GM12874 (cell line): ENCODE data around the gene LDHB.

Experiments
- CTCF ChIP-seq: IDR thresholded peaks from 2 replicates; pipeline ENCODE4 v1.5.1; 2011; ENCODE audit warnings: low read depth, mild to moderate bottlenecking, control low read depth, low read length, moderate library complexity; ENCODE audit not compliant: insufficient read depth

The LDHB gene

GRCh38 chr12:21657326-21658077 lies at the start of gene LDHB:
LDHB (minus strand) TSS chr12:21657842; CDS start chr12:21654671, 3,171 bp downstream.
- TF ChIP-seq CTCF: no peak

DNA sequence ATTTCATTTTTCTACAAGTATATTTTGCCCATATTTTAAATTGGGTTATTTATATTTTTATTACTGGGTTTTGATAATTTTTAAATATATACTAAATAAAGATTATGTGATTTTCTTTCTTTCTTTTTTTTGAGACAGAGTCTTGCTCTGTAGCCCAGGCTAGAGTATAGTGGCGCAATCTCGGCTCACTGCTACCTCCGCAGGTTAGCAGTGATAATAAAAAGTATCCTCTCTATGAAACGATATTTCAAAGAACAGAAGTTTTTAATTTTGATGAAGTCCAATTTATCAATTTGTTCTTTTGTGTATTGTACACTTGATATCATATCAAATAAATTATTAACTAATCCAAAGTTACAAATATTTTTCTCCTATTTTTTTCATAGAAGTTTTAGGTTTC lies 47.2 kb upstream of the LDHB start:
- TF ChIP-seq CTCF: no peak

- TF ChIP-seq CTCF: no peak
Observed at GRCh38 chr12:21699851-21700250, 42.2 kb upstream of the LDHB start.

DNA sequence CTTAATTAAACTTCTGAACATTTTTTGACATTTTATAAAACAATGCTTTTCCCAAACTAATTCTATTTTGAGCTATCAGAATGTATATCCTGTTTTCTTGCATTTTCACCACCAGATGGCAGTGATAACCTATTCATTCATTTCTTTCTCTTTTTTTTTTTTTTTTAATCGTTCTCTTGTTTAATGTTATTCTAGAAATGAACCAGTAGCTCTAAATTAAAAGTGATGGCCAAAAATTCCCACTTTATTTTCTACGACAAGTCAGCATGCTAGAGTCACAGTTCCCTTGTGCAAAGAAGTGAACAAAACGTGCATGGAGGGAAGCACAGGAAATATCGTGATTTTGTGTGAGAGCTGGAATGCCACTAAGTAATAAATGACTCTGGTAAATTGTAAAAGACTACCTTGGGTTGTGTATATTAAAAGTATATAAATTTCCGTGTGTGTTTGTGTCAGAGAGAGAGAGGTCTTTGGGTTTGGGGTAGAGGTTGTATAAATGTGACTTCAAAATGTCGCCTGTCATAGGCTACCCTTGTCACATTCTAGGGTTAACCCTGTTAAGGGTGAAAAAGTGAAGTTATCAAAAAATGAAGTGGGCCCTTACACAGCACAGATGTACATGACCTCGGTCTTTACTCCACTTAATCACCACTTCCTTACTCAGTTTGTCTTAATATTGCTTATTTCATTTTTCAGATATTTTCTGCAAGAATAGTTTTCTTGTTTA lies 40.4 kb upstream of the LDHB start:
- no peak for TF ChIP-seq CTCF

- no peak for TF ChIP-seq CTCF
Observed at GRCh38 chr12:21696625-21697024, 39.0 kb upstream of the LDHB start.

DNA sequence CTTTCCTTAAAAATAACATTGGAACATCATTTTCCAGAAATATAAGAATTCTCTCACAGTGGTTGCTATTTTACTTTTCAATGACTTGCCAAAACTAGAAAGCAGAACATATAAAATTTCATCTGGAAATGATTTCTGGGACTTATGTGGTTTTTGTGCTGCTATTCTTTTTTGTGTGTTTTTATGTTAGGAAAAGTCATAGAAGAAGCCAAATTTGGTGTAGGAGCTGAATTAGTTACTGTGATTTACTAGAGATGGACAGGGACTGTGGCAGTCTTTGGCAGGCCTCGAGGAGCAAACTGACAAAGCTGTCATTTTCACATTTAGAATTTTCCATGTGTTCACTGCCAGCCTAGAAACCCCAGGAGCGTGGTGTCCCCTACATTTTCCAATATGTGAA lies 38.3 kb upstream of the LDHB start:
- TF ChIP-seq CTCF: no peak

GRCh38 chr12:21694660-21695059 lies 37.0 kb upstream of the LDHB start:
- no peak for TF ChIP-seq CTCF
